ENCODE data around the gene LMO7.

DNA sequence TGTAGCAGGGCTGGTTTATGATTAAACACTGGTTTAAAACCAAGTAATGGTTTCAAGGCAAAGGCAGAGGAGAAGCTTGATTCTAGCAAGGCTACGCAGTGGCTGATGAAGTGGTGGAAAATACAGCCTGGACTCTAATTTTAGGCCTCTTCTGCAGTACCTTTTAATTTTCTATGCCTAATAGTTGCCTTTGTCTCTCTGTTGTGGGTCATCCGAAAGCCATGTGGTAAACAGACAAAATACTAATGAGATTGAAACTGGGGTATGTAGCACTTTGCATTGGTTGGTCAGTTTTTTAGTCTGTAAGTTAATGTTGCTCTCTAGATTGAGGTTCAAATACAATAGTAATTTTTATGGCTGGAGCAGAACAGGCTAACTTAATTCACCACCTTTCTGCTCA is 3.3 kb downstream of the LMO7 start:
- no peak for TF ChIP-seq TAF15 (IDR thresholded peaks at IDR 0.05; ENCODE audit: low read depth, low read length, poor library complexity, severe bottlenecking)
- no peak for TF ChIP-seq IRF2 (CRISPR knock-in tag; IDR thresholded peaks at IDR 0.05)
- TF ChIP-seq CHD2 (IDR thresholded peaks at IDR 0.05; ENCODE audit: low read depth, low read length) = no peak
- TF ChIP-seq GATA4 (IDR thresholded peaks at IDR 0.05; ENCODE audit: borderline replicate concordance, low read depth) = no peak
- TF ChIP-seq NR0B2 (CRISPR knock-in tag; IDR thresholded peaks at IDR 0.05) = no peak
- no peak for TF ChIP-seq SCMH1 (CRISPR knock-in tag; IDR thresholded peaks at IDR 0.05; ENCODE audit: borderline replicate concordance)
- TF ChIP-seq SMAD9 (CRISPR knock-in tag; IDR thresholded peaks at IDR 0.05) = no peak

All from HepG2 (cell line).